SU-DHL-6 (cell line): ENCODE data around the gene CDHR2.

ENCODE experiments used
- CTCF ChIP-seq: fragments of 200-600 bp; sonication (generic); IDR thresholded peaks from one replicate; pipeline ENCODE4 v1.5.1; 2017; ENCODE audit warnings: antibody characterized with exemption, mild to moderate bottlenecking, low read length, moderate library complexity; ENCODE audit not compliant: insufficient read depth, poor library complexity, severe bottlenecking
- EZH2phosphoT487 ChIP-seq: fragments of 200-600 bp; sonication (generic), shearing (Covaris generic); conservative IDR thresholded peaks from 2 replicates; pipeline ENCODE4 v1.6.1; 2018; ENCODE audit warnings: mild to moderate bottlenecking, antibody characterized with exemption, low read length, moderate library complexity, mixed read lengths

- TF ChIP-seq CTCF (no peak), EZH2phosphoT487 (no peak)
Observed at GRCh38 chr5:176592573-176592972, 43.4 kb downstream of the CDHR2 start.
